Measurements from ENCODE around the gene MED13L.

GRCh38 chr12:116144384-116144783 lies 133.1 kb downstream of the MED13L start:
- TF ChIP-seq POLR2A (IDR thresholded peaks at IDR 0.05) = no peak
- TF ChIP-seq, protein P1, sequence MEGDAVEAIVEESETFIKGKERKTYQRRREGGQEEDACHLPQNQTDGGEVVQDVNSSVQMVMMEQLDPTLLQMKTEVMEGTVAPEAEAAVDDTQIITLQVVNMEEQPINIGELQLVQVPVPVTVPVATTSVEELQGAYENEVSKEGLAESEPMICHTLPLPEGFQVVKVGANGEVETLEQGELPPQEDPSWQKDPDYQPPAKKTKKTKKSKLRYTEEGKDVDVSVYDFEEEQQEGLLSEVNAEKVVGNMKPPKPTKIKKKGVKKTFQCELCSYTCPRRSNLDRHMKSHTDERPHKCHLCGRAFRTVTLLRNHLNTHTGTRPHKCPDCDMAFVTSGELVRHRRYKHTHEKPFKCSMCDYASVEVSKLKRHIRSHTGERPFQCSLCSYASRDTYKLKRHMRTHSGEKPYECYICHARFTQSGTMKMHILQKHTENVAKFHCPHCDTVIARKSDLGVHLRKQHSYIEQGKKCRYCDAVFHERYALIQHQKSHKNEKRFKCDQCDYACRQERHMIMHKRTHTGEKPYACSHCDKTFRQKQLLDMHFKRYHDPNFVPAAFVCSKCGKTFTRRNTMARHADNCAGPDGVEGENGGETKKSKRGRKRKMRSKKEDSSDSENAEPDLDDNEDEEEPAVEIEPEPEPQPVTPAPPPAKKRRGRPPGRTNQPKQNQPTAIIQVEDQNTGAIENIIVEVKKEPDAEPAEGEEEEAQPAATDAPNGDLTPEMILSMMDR (IDR thresholded peaks at IDR 0.05) = no peak

Measured in lower leg skin (tissue), 3 donors.